ENCODE data around the gene BGN. TPM values are rescaled to one million over a fixed set of nuclear protein-coding genes. Genes with fewer than 3 reads are reported as not detected.

BGN gene
- total RNA-seq, 2 experiments from 2014 or later = not detected

- CTCF ChIA-PET = no interaction called here
- H3K27ac Mint-ChIP-seq = no peak overlapping the region
- no peak overlapping the region for H3K4me3 Mint-ChIP-seq
Measured at GRCh38 chrX:153501530-153501929, 6.8 kb downstream of the BGN start.

GRCh38 chrX:153502131-153502530, 7.4 kb downstream of the BGN start:
- Mint-ChIP-seq H3K9me3 (no peaks in the 10 kb centered on the region), H3K4me1 (ENCODE audit: low read depth) (peaks cover 2% of the 10 kb centered on the region), H3K4me3 (no peak overlapping the region), H3K27me3 (no peaks in the 10 kb centered on the region), H3K36me3 (no peaks in the 10 kb centered on the region), H3K27ac (no peak overlapping the region)
- ChIA-PET POLR2A (no interaction called here), CTCF (no interaction called here)
- no peak for DNase-seq
- intact Hi-C loops (cut with micrococcal nuclease) = no loop called here

More at GRCh38 chrX:153501530-153501929, 6.8 kb downstream of the BGN start:
- no peaks in the 10 kb centered on the region for H3K36me3 Mint-ChIP-seq
- H3K27me3 Mint-ChIP-seq = no peaks in the 10 kb centered on the region
- intact Hi-C loops (cut with micrococcal nuclease) = no loop called here
- POLR2A ChIA-PET = no interaction called here
- no peak for DNase-seq
- no peaks in the 10 kb centered on the region for H3K4me1 Mint-ChIP-seq (ENCODE audit: low read depth)
- no peaks in the 10 kb centered on the region for H3K9me3 Mint-ChIP-seq

- Mint-ChIP-seq H3K36me3 (no peaks in the 10 kb centered on the region), H3K9me3 (no peaks in the 10 kb centered on the region), H3K27ac (no peak overlapping the region), H3K27me3 (no peaks in the 10 kb centered on the region), H3K4me1 (ENCODE audit: low read depth) (peaks cover 9% of the 10 kb centered on the region), H3K4me3 (no peak overlapping the region)
- POLR2A ChIA-PET = no interaction called here
- DNase-seq = no peak
- intact Hi-C loops (cut with micrococcal nuclease) = no loop called here
- CTCF ChIA-PET = no interaction called here
Measured at GRCh38 chrX:153502796-153503195, 8.0 kb downstream of the BGN start.

GRCh38 chrX:153504445-153505016, 9.8 kb downstream of the BGN start:
- intact Hi-C loops (cut with micrococcal nuclease) = loop anchor here (5.0 kb wide), 2 partner anchors 102 to 562 kb away; partner anchors contain the start of gene PNMA6E
- ChIA-PET CTCF (no interaction called here), POLR2A (no interaction called here)
- Mint-ChIP-seq H3K9me3 (no peaks in the 10 kb centered on the region), H3K27me3 (no peaks in the 10 kb centered on the region), H3K27ac (no peak overlapping the region), H3K4me3 (no peak overlapping the region), H3K36me3 (no peaks in the 10 kb centered on the region), H3K4me1 (ENCODE audit: low read depth) (peaks cover 10% of the 10 kb centered on the region)
- DNase-seq = no peak

GRCh38 chrX:153505361-153505760, 10.6 kb downstream of the BGN start:
- no peak for DNase-seq
- intact Hi-C loops (cut with micrococcal nuclease) = loop anchor here (5.0 kb wide), 2 partner anchors 103 to 563 kb away; partner anchors contain the start of gene PNMA6E
- Mint-ChIP-seq H3K9me3 (no peaks in the 10 kb centered on the region), H3K27ac (no peak overlapping the region), H3K27me3 (no peaks in the 10 kb centered on the region), H3K36me3 (no peaks in the 10 kb centered on the region), H3K4me1 (ENCODE audit: low read depth) (peaks cover 10% of the 10 kb centered on the region), H3K4me3 (no peak overlapping the region)
- POLR2A ChIA-PET = no interaction called here
- CTCF ChIA-PET = interaction anchor here (1.1 to 2.7 kb wide), 2 partner anchors 473 to 564 kb away, joined by 6 to 21 read pairs; no protein-coding TSS in a partner anchor

GRCh38 chrX:153507484-153508178, 12.9 kb downstream of the BGN start:
- DNase-seq = peak; percentile 86
- no peaks in the 10 kb centered on the region for H3K36me3 Mint-ChIP-seq
- H3K27ac Mint-ChIP-seq = no peak overlapping the region
- CTCF ChIA-PET = interaction anchor here (0.8 to 3.5 kb wide), 11 partner anchors 9 to 576 kb away, joined by 3 to 49 read pairs (median 6); partner anchors contain the start of gene HAUS7
- no peaks in the 10 kb centered on the region for H3K9me3 Mint-ChIP-seq
- no peaks in the 10 kb centered on the region for H3K27me3 Mint-ChIP-seq
- intact Hi-C loops (cut with micrococcal nuclease) = loop anchor here (1.0 to 5.0 kb wide), 4 partner anchors 36 to 565 kb away; partner anchors contain the start of gene PNMA6E
- H3K4me1 Mint-ChIP-seq (ENCODE audit: low read depth) = peaks cover 10% of the 10 kb centered on the region
- no peak overlapping the region for H3K4me3 Mint-ChIP-seq
- POLR2A ChIA-PET = no interaction called here

- POLR2A ChIA-PET = no interaction called here
- peaks cover 10% of the 10 kb centered on the region for H3K4me1 Mint-ChIP-seq (ENCODE audit: low read depth)
Measured at GRCh38 chrX:153509592-153509991, 14.8 kb downstream of the BGN start.

GRCh38 chrX:153510383-153510782, 15.6 kb downstream of the BGN start:
- Mint-ChIP-seq H3K27ac (no peak overlapping the region), H3K4me3 (no peak overlapping the region), H3K36me3 (no peaks in the 10 kb centered on the region), H3K9me3 (no peaks in the 10 kb centered on the region), H3K27me3 (no peaks in the 10 kb centered on the region), H3K4me1 (ENCODE audit: low read depth) (peaks cover 10% of the 10 kb centered on the region)
- POLR2A ChIA-PET = no interaction called here
- DNase-seq = no peak
- CTCF ChIA-PET = no interaction called here
- intact Hi-C loops (cut with micrococcal nuclease) = no loop called here

More at GRCh38 chrX:153509592-153509991, 14.8 kb downstream of the BGN start:
- Mint-ChIP-seq H3K36me3 (no peaks in the 10 kb centered on the region), H3K27me3 (no peaks in the 10 kb centered on the region), H3K4me3 (no peak overlapping the region), H3K27ac (no peak overlapping the region), H3K9me3 (no peaks in the 10 kb centered on the region)
- DNase-seq = no peak
- intact Hi-C loops (cut with micrococcal nuclease) = loop anchor here (5.0 kb wide), 2 partner anchors 107 to 567 kb away; partner anchors contain the start of gene PNMA6E
- CTCF ChIA-PET = interaction anchor here (1.6 to 3.5 kb wide), 2 partner anchors 30 to 37 kb away, joined by 4 to 49 read pairs; partner anchors contain the start of gene HAUS7

- CTCF ChIA-PET = interaction anchor here (0.7 kb wide), 1 partner anchor 571 kb away, joined by 3 read pairs; no protein-coding TSS in a partner anchor
- intact Hi-C loops (cut with micrococcal nuclease) = no loop called here
- H3K27ac Mint-ChIP-seq = no peak overlapping the region
Measured at GRCh38 chrX:153511784-153512500, 17.2 kb downstream of the BGN start.

GRCh38 chrX:153512501-153512893, 17.7 kb downstream of the BGN start:
- Mint-ChIP-seq H3K9me3 (no peaks in the 10 kb centered on the region), H3K27me3 (peaks cover 5% of the 10 kb centered on the region), H3K36me3 (no peaks in the 10 kb centered on the region), H3K27ac (no peak overlapping the region), H3K4me1 (ENCODE audit: low read depth) (peaks cover 8% of the 10 kb centered on the region), H3K4me3 (no peak overlapping the region)
- intact Hi-C loops (cut with micrococcal nuclease) = no loop called here
- ChIA-PET CTCF (no interaction called here), POLR2A (no interaction called here)
- DNase-seq = no peak

More at GRCh38 chrX:153511784-153512500, 17.2 kb downstream of the BGN start:
- POLR2A ChIA-PET = no interaction called here
- Mint-ChIP-seq H3K36me3 (no peaks in the 10 kb centered on the region), H3K4me1 (ENCODE audit: low read depth) (peaks cover 13% of the 10 kb centered on the region), H3K27me3 (peaks cover 5% of the 10 kb centered on the region), H3K9me3 (no peaks in the 10 kb centered on the region), H3K4me3 (no peak overlapping the region)
- DNase-seq = no peak

- peaks cover 3% of the 10 kb centered on the region for H3K4me1 Mint-ChIP-seq (ENCODE audit: low read depth)
- no peak overlapping the region for H3K4me3 Mint-ChIP-seq
- H3K9me3 Mint-ChIP-seq = no peaks in the 10 kb centered on the region
- CTCF ChIA-PET = no interaction called here
- peaks cover 7% of the 10 kb centered on the region for H3K27me3 Mint-ChIP-seq
- no peak for DNase-seq
- intact Hi-C loops (cut with micrococcal nuclease) = no loop called here
- no peak overlapping the region for H3K27ac Mint-ChIP-seq
- H3K36me3 Mint-ChIP-seq = no peaks in the 10 kb centered on the region
- POLR2A ChIA-PET = no interaction called here
Measured at GRCh38 chrX:153513265-153513664, 18.5 kb downstream of the BGN start.

GRCh38 chrX:153514259-153514658, 19.5 kb downstream of the BGN start:
- POLR2A ChIA-PET = no interaction called here
- Mint-ChIP-seq H3K27ac (no peak overlapping the region), H3K27me3 (peaks cover 12% of the 10 kb centered on the region), H3K4me1 (ENCODE audit: low read depth) (peaks cover 3% of the 10 kb centered on the region), H3K36me3 (no peaks in the 10 kb centered on the region), H3K9me3 (no peaks in the 10 kb centered on the region), H3K4me3 (no peak overlapping the region)
- intact Hi-C loops (cut with micrococcal nuclease) = no loop called here
- DNase-seq = no peak
- CTCF ChIA-PET = interaction anchor here (1.4 kb wide), 1 partner anchor 43 kb away, joined by 5 read pairs; the partner anchor contains the start of gene HAUS7
